ENCODE data around the gene UBAC2. TPM values are rescaled to one million over a fixed set of nuclear protein-coding genes. Genes with fewer than 3 reads are reported as not detected.

Gene UBAC2
- total and polyA plus RNA-seq, 2 of the 4 experiments (the other 2 are of a cell fraction) = 20.8 to 36.3 TPM

DNA sequence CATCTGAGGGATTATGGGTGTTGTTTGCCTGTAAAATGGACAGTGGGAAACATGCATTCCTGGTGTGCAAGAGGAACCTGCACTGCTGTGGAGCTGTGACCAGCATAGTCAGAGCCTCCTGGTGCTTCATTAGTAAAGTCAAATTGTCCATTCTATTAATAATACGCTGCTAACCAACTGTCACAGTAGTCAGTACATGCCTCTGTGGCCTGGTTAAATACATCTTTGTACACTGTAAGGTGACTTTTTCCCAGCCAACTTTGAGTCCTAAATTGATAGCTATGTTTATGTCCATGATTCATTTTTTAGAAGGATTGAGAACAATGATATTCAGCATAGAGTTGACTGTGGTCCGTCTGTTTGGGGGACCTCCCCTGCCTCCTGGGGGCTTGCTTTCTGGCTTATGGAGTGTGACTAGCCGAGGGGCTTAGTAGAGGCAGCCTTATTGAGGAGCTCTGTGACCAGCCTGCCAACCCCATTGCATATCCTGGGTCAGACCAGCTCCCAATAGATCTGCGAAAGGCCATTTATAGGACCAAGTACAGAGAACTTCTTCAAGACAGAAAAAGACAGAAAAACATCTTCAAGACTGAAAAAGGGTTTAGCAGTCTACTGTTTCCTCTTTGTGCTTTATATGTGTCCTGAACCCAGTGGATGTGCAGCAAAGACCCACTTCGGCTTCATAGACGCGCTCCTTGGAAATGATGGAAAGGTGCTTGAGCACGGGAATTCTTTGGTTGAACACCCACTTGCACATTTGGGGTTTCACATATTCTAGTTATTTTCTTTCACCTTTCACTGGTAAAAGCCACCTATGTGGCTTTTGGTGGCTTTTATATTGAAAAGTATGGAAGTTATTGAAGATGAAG is 102.2 kb downstream of the UBAC2 start:
- POLR2A ChIA-PET (ENCODE audit: unreplicated experiment) = no interaction called here
- in situ Hi-C loops (cut with MboI; ENCODE audit: low sequenced_read_pairs) (no loop called here), intact Hi-C loops (cut with micrococcal nuclease) (no loop called here), dilution Hi-C loops (cut with HindIII; ENCODE audit: low sequenced_read_pairs, unreplicated experiment) (no loop called here)
- Histone ChIP-seq H3K4me3 (ENCODE audit: insufficient read depth, low read depth, low read length) (no peak overlapping the region), H3K4me2 (ENCODE audit: low read depth, low read length) (no peak overlapping the region), H3K4ac (ENCODE audit: low read depth, low read length) (no peak overlapping the region), H3K9ac (ENCODE audit: low read depth, low read length) (no peak overlapping the region), H3K9me1 (ENCODE audit: insufficient read depth, low read length) (peaks cover 6% of the 10 kb centered on the region; the same call in 1 of the 2 replicates), H3K27ac (ENCODE audit: insufficient read depth, low read length) (no peak overlapping the region), H3K27me3 (ENCODE audit: control insufficient read depth, insufficient read depth, low read length) (no peaks in the 10 kb centered on the region), H2BK120ac (ENCODE audit: low read depth, low read length) (no peak overlapping the region), H2BK5ac (ENCODE audit: low read depth, low read length, poor library complexity, severe bottlenecking) (no peak overlapping the region), H3K56ac (ENCODE audit: extremely low read depth, insufficient read depth, low read length) (no peak overlapping the region), H3K18ac (ENCODE audit: low read depth, low read length) (no peak overlapping the region), H4K20me1 (ENCODE audit: insufficient read depth, low read length) (peaks cover 3% of the 10 kb centered on the region), H2BK15ac (ENCODE audit: low read depth, low read length) (no peak overlapping the region), H2BK20ac (ENCODE audit: low read depth, low read length) (no peak overlapping the region), H3K23ac (ENCODE audit: low read depth, low read length) (no peak overlapping the region), H2AK9ac (replicated peaks; ENCODE audit: low read depth, low read length, poor library complexity) (no peak overlapping the region), H2AFZ (replicated peaks; ENCODE audit: low read length, poor library complexity) (no peak overlapping the region), H3K79me1 (ENCODE audit: low read depth in 1 of 2, low read length in 2 of 2) (peaks cover 5 to 8% of the 10 kb centered on the region in 2 experiments; a peak in 3 of 4 replicates), H3K9me3 (ENCODE audit: control insufficient read depth, insufficient read depth, low read length) (no peaks in the 10 kb centered on the region), H4K91ac (ENCODE audit: insufficient read depth, low read depth, low read length) (no peak overlapping the region), H4K8ac (ENCODE audit: low read depth in 2 of 2, low read length in 2 of 2) (no peak overlapping the region), H4K5ac (ENCODE audit: low read depth, low read length) (no peak overlapping the region), H3K4me1 (ENCODE audit: control insufficient read depth, insufficient read depth, low read length) (peaks cover under 1% of the 10 kb centered on the region; the same call in 1 of the 2 replicates), H2AK5ac (ENCODE audit: low read depth, low read length) (no peak overlapping the region), H3K36me3 (ENCODE audit: control insufficient read depth, insufficient read depth, low read length) (peaks cover 2% of the 10 kb centered on the region; the same call in 1 of the 2 replicates), H3K14ac (replicated peaks; ENCODE audit: low read depth, low read length) (no peak overlapping the region)
- DNase-seq = no peak
- CTCF ChIA-PET = interaction anchor here (0.5 kb wide), 1 partner anchor 139 kb away, joined by 3 read pairs; no protein-coding TSS in a partner anchor
- no peak for ATAC-seq (ENCODE audit: low read depth)
- no CpG with 5 or more reads among the region's 8 CpGs for WGBS, 2 experiments (ENCODE audit: extremely low coverage in 2 of 2, insufficient read length in 1 of 2)
- no TSS peak for BruUV-seq (replicated peaks)
- no peak for TF ChIP-seq USF2 (IDR thresholded peaks at IDR 0.05; ENCODE audit: low read depth, low read length)
- TF ChIP-seq, protein P1, sequence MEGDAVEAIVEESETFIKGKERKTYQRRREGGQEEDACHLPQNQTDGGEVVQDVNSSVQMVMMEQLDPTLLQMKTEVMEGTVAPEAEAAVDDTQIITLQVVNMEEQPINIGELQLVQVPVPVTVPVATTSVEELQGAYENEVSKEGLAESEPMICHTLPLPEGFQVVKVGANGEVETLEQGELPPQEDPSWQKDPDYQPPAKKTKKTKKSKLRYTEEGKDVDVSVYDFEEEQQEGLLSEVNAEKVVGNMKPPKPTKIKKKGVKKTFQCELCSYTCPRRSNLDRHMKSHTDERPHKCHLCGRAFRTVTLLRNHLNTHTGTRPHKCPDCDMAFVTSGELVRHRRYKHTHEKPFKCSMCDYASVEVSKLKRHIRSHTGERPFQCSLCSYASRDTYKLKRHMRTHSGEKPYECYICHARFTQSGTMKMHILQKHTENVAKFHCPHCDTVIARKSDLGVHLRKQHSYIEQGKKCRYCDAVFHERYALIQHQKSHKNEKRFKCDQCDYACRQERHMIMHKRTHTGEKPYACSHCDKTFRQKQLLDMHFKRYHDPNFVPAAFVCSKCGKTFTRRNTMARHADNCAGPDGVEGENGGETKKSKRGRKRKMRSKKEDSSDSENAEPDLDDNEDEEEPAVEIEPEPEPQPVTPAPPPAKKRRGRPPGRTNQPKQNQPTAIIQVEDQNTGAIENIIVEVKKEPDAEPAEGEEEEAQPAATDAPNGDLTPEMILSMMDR (conservative IDR thresholded peaks at IDR 0.05; ENCODE audit: low read depth, low read length) = no peak
- no peak for TF ChIP-seq CHD1 (IDR thresholded peaks at IDR 0.05; ENCODE audit: low read depth, low read length)
- TF ChIP-seq MAFK (IDR thresholded peaks at IDR 0.05; ENCODE audit: low read depth, low read length) = no peak
- TF ChIP-seq FOS (IDR thresholded peaks at IDR 0.05; ENCODE audit: low read depth, low read length) = no peak
- TF ChIP-seq MAZ (IDR thresholded peaks at IDR 0.05; ENCODE audit: borderline replicate concordance, low read depth, low read length) = no peak
- TF ChIP-seq ELK1 (IDR thresholded peaks at IDR 0.05; ENCODE audit: borderline replicate concordance, low read depth, low read length) = no peak
- TF ChIP-seq RCOR1 (IDR thresholded peaks at IDR 0.05; ENCODE audit: insufficient replicate concordance, low read length) = no peak
- no peak for TF ChIP-seq SMC3 (IDR thresholded peaks at IDR 0.05; ENCODE audit: low read depth, low read length)
- TF ChIP-seq RAD21 (IDR thresholded peaks at IDR 0.05; ENCODE audit: low read length) = no peak
- TF ChIP-seq NFE2L2 (IDR thresholded peaks at IDR 0.05; ENCODE audit: low read depth, low read length) = no peak
- no peak for TF ChIP-seq CEBPB (IDR thresholded peaks at IDR 0.05; ENCODE audit: low read depth, low read length)
- TF ChIP-seq MXI1 (IDR thresholded peaks at IDR 0.05; ENCODE audit: borderline replicate concordance, low read depth, low read length) = no peak
- TF ChIP-seq RFX5 (IDR thresholded peaks at IDR 0.05; ENCODE audit: low read depth, low read length) = no peak

Measured in IMR-90 (cell line).